ENCODE results near the gene TMEM53. TPM values are rescaled to one million over a fixed set of nuclear protein-coding genes. Genes with fewer than 3 reads are reported as not detected.

The TMEM53 gene
- total RNA-seq, 1 donor from 2014 or later, result 14.1 TPM

DNA sequence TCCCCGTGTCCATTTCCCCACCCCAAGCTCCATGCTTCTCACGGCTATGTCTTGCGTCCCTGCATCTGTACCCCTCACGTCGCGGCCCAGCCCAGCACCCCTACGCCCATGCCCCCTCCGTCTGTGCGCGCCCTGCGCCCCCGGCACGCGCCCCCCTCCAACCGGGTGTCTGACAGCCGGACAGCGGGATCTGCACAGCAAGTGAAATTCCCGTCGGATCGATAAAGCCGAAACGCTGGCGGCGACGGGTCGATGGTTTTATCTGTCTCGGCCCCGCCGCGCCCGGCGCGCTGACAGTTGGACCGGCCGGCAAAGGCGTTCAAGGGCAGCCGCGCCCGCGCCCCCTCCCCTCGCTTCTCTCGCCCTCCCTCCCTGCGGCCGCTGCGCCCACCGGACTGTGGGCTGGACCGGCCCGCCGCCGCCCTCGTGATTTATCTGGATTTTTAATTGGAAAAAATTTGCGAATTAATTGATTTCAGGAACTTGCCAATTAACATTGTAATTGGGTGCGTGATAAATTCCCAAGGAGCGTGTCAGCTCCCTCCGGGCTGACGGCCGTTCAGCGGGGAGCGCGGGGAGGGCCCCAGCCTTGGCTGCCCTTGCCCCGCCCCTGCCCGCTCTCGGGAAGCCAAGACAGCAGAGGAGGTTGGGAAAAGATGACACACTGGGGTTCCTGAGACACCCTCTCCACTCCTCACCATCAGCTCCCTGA is 57.1 kb downstream of the TMEM53 start:
- peaks cover 29% of the 10 kb centered on the region for H3K27me3 Mint-ChIP-seq (ENCODE audit: low read depth)
- no peak overlapping the region for H3K4me3 Mint-ChIP-seq
- peaks cover 5% of the 10 kb centered on the region for H3K4me1 Mint-ChIP-seq
- H3K36me3 Mint-ChIP-seq (ENCODE audit: low read depth), result no peaks in the 10 kb centered on the region
- no peak overlapping the region for H3K27ac Mint-ChIP-seq (ENCODE audit: unreplicated experiment)
- no peak for DNase-seq (ENCODE audit: low read depth, low spot score)
- no peaks in the 10 kb centered on the region for H3K9me3 Mint-ChIP-seq
- TF ChIP-seq CTCF (conservative IDR thresholded peaks at IDR 0.05), result no peak

- no peak for DNase-seq (ENCODE audit: low read depth, low spot score)
- H3K36me3 Mint-ChIP-seq (ENCODE audit: low read depth), result no peaks in the 10 kb centered on the region
- H3K4me3 Mint-ChIP-seq, result no peak overlapping the region
- no peak overlapping the region for H3K27ac Mint-ChIP-seq (ENCODE audit: unreplicated experiment)
- peaks cover under 1% of the 10 kb centered on the region for H3K4me1 Mint-ChIP-seq
- TF ChIP-seq CTCF (conservative IDR thresholded peaks at IDR 0.05), result no peak
- peaks cover 29% of the 10 kb centered on the region for H3K27me3 Mint-ChIP-seq (ENCODE audit: low read depth)
- no peaks in the 10 kb centered on the region for H3K9me3 Mint-ChIP-seq
Observed at GRCh38 chr1:44616284-44616990, 57.8 kb downstream of the TMEM53 start.

- no peak for DNase-seq (ENCODE audit: low read depth, low spot score)
- TF ChIP-seq CTCF (conservative IDR thresholded peaks at IDR 0.05), result no peak
- Mint-ChIP-seq H3K27ac (ENCODE audit: unreplicated experiment) (no peak overlapping the region), H3K36me3 (ENCODE audit: low read depth) (no peaks in the 10 kb centered on the region), H3K4me1 (no peaks in the 10 kb centered on the region), H3K9me3 (no peaks in the 10 kb centered on the region), H3K4me3 (no peak overlapping the region), H3K27me3 (ENCODE audit: low read depth) (peaks cover 32% of the 10 kb centered on the region)
Observed at GRCh38 chr1:44613941-44614340, 60.3 kb downstream of the TMEM53 start.

DNA sequence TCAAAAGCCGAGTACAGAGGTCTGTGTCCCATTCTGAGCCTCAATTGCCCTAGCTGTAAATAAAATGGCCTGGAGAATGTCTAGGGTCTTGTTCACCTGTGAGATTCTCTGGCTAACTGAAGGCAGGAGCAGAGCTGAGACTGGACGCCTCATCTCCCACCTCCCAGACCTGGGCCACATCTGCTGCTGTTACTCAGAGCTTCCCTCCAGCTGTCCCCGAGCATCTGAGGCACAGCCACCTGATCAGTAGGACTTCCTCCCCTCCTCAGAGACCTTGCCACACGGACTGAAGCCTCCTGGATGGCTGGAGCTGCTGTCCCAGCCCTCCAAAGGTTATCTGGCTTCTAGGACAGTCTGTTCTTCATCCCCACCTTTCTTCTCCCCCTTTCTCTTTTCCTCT is 62.4 kb downstream of the TMEM53 start:
- no peak for TF ChIP-seq CTCF (conservative IDR thresholded peaks at IDR 0.05)
- Mint-ChIP-seq H3K9me3 (no peaks in the 10 kb centered on the region), H3K36me3 (ENCODE audit: low read depth) (no peaks in the 10 kb centered on the region), H3K4me3 (no peak overlapping the region), H3K27ac (ENCODE audit: unreplicated experiment) (no peak overlapping the region), H3K4me1 (no peaks in the 10 kb centered on the region), H3K27me3 (ENCODE audit: low read depth) (peaks cover 16% of the 10 kb centered on the region)
- no peak for DNase-seq (ENCODE audit: low read depth, low spot score)

GRCh38 chr1:44611419-44611818 is 62.9 kb downstream of the TMEM53 start:
- Mint-ChIP-seq H3K27me3 (ENCODE audit: low read depth) (peaks cover 11% of the 10 kb centered on the region), H3K4me3 (no peak overlapping the region)
- no peak for TF ChIP-seq CTCF (conservative IDR thresholded peaks at IDR 0.05)

More at GRCh38 chr1:44611419-44611818, 62.9 kb downstream of the TMEM53 start:
- Mint-ChIP-seq H3K36me3 (ENCODE audit: low read depth) (no peaks in the 10 kb centered on the region), H3K9me3 (no peaks in the 10 kb centered on the region), H3K4me1 (no peaks in the 10 kb centered on the region), H3K27ac (ENCODE audit: unreplicated experiment) (no peak overlapping the region)
- DNase-seq (ENCODE audit: low read depth, low spot score), result no peak
